Activated CD4-positive, alpha-beta T cell treated with anti-CD3 and anti-CD28 coated beads, Interleukin-2, amount 50 U/mL, for 1 hour (primary cell): Measurements from ENCODE around the gene MIB2.
"Not testable (repeated sequence)": the region's sequence is repeated elsewhere in the genome, so short reads cannot be mapped to it uniquely, and the experiment has no call there.

Experiments used
- DNase-seq: peaks from one replicate; pipeline ENCODE4 v3.0.0-alpha.2; 2020

MIB2 gene

GRCh38 chr1:1615256-1616044 is at the start of gene MIB2:
MIB2 (plus strand) TSS chr1:1615500; CDS start chr1:1623453, 7,953 bp downstream.
- DNase-seq: peak; percentile 97

GRCh38 chr1:1567152-1567875 is 48.0 kb upstream of the MIB2 start:
- DNase-seq: no peak

- DNase-seq: no peak
Measured at GRCh38 chr1:1567891-1568291, 47.4 kb upstream of the MIB2 start.

- DNase-seq: no peak
Measured at GRCh38 chr1:1569341-1569740, 46.0 kb upstream of the MIB2 start.

GRCh38 chr1:1573843-1574720 is 41.2 kb upstream of the MIB2 start:
- peak; percentile 62 for DNase-seq

- peak; percentile 93 for DNase-seq
Measured at GRCh38 chr1:1574721-1575537, 40.4 kb upstream of the MIB2 start, which contains the start of gene SSU72. SSU72 (minus strand) TSS chr1:1574863; CDS start chr1:1574557, 306 bp downstream.

- DNase-seq: no peak
Measured at GRCh38 chr1:1577367-1578011, 37.8 kb upstream of the MIB2 start.

- no peak for DNase-seq
Measured at GRCh38 chr1:1578371-1578940, 36.8 kb upstream of the MIB2 start.

GRCh38 chr1:1582585-1583346 is 32.5 kb upstream of the MIB2 start:
- no peak for DNase-seq

GRCh38 chr1:1583347-1584010 is 31.8 kb upstream of the MIB2 start:
- no peak for DNase-seq

- no peak for DNase-seq
Measured at GRCh38 chr1:1591452-1591851, 23.8 kb upstream of the MIB2 start.

GRCh38 chr1:1593834-1594601 is 21.3 kb upstream of the MIB2 start:
- DNase-seq: no peak

GRCh38 chr1:1594602-1595260 is 20.6 kb upstream of the MIB2 start:
- DNase-seq: no peak

- DNase-seq: not testable (repeated sequence)
Measured at GRCh38 chr1:1595341-1595740, 20.0 kb upstream of the MIB2 start.

GRCh38 chr1:1596493-1597274 is 18.6 kb upstream of the MIB2 start:
- no peak for DNase-seq

- no peak for DNase-seq
Measured at GRCh38 chr1:1597275-1597930, 17.9 kb upstream of the MIB2 start.

GRCh38 chr1:1598051-1598719 is 17.1 kb upstream of the MIB2 start:
- no peak for DNase-seq
